GM21529 (cell line): ENCODE results near the gene BICDL2.
"Not testable (repeated sequence)": the region's sequence is repeated elsewhere in the genome, so short reads cannot be mapped to it uniquely, and the experiment has no call there.

Source experiments
- ATAC-seq: cut with Tn5 transposase; IDR thresholded peaks from one replicate; pipeline ENCODE4 v1.9.1; 2021; ENCODE audit not compliant: unreplicated experiment

The BICDL2 gene, protein sequence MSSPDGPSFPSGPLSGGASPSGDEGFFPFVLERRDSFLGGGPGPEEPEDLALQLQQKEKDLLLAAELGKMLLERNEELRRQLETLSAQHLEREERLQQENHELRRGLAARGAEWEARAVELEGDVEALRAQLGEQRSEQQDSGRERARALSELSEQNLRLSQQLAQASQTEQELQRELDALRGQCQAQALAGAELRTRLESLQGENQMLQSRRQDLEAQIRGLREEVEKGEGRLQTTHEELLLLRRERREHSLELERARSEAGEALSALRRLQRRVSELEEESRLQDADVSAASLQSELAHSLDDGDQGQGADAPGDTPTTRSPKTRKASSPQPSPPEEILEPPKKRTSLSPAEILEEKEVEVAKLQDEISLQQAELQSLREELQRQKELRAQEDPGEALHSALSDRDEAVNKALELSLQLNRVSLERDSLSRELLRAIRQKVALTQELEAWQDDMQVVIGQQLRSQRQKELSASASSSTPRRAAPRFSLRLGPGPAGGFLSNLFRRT

DNA sequence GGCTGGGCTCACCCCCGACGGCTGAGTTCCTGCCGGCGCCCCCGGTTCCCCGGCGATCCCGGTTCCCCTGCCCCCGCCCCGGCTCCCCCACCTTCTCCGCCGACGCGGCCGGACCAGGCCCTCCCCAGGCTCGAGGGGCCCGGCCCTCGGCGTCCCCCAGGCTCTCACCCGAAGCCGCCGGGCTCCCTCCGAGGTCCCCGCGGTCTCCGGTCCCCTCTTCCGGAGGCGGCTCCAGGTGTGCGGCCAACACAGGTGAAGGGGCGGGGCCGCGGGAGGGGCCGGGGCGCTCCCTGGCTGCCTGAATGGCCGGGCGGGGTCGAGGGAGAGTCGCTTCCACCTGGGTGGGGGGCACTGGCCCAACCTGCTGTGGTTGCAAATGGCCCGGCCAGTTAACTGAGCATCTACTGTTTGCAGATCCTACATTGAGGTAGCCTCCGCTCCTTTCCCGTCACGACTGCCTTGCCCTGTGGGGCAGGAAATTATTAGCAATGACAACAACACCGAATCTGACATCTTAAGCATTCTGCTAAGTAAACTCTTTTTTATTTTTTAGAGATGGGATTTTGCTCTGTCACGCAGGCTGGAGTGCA is at the start of gene BICDL2:
TSS of gene BICDL2 (minus strand) at position 219 of the 590 bp plus-strand sequence. CDS start 1,448 bp downstream, outside the sequence.
- no peak for ATAC-seq

DNA sequence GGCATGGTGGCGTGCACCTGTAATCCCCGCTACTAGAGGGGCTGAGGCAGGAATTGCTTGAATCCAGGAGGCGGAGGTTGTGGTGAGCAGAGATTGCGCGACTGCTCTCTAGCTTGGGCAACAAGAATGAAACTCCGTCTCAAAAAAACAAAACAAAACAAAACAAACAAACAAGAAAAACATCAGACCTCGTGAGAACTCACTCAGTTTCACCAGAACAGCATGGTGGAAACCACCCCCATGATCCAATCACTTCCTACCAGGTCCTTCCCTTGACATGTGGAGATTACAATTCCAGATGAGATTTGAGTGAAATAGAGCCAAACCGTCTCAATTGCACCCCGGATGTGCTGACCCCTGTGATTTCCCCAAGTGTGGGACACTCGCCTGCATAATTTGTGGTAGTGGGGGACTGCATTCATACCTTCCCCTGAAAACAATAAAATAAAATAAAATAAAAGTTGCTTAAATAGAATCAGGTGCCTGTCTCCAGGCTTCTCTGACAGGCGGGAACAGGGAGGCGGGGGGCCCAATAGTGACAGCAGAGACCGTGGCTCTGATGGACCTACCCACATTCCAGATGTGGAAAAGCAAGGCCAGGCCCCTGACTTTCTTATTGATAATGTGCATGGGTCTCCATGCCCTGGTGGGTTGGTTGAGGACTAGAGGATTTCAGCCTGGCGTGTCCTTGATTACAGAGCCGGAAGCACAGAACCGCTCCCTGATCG is 49.3 kb upstream of the BICDL2 start:
- no peak for ATAC-seq

DNA sequence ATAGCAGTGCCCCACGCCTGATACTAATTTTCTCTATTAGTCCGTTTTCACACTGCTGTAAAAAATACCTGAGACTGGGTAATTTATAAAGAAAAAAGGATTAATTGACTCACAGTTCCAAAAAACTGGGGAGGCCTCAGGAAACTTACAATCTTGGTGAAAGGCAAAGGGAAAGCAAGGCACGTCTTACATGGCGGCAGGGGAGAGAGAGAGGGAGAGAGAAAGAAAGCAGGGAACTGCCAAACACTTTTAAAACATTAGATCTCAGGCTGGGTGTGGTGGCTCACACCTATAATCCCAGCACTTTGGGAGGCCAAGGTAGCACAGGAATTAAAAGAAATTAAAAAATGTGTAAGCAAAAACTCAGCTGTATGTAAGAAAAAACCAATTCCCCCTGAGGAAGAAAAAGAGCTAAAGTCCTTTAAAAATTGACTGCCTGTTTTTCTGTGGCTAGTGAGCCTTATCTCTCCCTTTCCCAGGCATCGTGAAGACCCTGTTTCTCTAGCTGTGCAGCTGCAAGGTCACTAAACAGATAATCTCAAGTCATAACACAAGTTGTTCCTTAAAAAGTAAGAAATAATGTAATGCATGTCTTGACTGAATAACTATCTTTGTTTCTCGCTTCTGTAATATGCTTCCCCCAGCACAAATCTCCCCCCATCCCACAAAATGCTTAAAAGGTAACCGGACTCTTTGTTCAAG is 48.4 kb upstream of the BICDL2 start:
- ATAC-seq: no peak

DNA sequence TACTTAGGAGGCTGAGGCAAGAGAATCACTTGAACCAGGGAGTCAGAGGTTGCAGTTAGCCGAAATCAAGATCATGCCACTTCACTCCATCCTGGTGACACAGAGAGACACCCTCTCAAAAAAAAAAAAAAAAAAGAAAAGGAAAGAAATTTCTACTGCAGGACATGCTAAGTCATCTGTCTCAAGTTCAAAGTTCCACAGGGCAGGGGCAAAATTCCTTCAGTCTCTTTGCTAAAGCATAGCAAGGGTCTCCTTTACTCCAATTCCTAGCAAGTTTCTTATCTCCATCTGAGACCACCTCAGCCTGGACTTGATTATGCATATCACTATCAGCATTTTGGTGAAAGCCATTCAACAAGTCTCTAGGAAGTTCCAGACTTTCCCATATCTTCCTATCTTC is 47.7 kb upstream of the BICDL2 start:
- ATAC-seq: no peak

DNA sequence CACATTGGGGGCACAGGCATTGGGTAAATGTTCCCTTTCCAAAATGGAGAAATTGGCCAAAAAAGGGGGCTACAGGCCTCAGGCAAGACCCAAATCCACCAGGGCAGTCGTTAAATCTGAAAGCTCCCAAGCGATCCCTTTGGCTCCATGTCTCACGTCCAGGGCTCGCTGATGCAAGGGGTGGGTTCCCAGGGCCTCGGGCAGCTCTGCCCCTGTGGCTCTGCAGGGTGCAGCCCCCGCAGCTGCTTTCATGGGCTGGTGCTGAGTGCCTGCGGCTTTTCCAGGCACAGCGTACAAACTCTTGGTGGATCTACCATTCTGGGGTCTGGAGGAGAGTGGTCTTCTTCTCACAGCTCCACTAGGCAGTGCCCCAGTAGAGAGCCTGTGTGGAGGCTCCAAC is 46.7 kb upstream of the BICDL2 start:
- not testable (repeated sequence) for ATAC-seq

DNA sequence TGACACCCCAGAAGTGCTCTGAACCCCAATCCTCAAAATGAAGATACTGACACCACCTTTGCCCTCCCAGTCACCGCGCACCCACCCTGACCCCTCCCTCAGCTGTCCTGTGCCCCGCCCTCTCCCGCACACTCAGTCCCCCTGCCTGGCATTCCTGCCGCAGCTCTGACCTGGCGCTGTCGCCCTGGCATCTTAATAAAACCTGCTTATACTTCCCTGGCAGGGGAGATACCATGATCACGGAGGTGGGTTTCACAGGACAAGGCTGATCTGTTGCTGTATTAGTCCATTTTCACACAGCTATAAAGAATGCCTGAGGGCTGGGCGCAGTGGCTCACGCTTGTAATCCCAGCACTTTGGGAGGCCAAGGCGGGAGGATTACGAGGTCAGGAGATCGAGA is 45.2 kb upstream of the BICDL2 start:
- ATAC-seq: not testable (repeated sequence)

DNA sequence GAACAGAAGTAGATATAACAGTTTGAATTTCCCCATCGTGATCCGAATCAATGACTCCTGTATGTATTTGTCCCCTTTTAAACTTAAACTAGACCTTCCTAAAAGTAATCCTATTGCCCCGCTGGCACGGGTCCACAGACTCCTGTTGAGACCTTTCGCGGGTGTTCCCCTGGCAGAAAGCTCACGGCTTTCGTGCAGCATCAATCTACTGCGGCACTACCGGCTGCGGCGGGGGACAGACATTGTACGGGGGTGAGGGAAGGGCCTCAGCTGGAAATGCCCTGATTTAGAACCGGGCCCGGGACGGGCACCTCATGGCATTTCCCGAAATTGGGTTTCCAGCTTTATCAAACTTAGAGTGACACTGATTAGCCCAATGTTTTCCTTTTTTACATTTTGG is 43.3 kb upstream of the BICDL2 start:
- ATAC-seq: no peak

DNA sequence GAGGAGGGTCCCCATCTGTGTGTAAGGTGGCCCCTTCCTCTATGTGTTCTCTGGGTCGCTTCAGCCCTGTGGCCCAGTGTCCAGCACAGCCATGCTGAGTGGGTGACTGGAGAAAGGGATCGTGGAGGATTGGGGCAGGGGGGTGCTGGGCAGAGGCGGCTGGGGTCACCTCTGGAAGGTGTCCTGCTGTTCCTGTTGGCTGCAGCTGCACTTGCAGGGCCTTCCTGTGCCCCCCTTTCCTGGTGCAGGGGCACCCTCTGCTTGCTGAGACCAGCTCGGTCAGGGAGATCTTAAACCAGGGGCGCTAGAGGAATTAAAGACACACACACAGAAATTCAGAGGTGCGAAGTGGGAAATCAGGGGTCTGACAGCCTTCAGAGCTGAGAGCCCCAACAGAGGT is 39.8 kb upstream of the BICDL2 start:
- no peak for ATAC-seq

DNA sequence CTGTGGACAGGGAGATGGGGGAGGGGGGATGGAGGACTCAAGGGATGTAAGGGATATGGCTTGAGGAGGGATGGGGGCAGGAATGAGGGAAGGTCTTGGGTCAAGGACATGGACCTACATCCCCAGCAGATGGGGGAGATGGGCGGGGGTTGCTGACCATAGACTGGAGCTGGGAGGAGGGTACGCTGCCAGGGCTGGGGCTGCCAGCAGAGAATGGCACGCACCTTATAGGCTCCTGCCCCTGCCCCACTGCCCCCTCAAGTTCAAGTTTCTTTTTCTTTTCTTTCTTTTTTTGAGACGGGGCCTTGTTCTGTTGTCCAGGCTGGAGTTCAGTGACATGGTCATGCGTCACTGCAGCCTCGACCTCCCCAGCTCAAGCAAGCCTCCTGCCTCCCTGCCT is 39.2 kb upstream of the BICDL2 start:
- ATAC-seq: not testable (repeated sequence)

DNA sequence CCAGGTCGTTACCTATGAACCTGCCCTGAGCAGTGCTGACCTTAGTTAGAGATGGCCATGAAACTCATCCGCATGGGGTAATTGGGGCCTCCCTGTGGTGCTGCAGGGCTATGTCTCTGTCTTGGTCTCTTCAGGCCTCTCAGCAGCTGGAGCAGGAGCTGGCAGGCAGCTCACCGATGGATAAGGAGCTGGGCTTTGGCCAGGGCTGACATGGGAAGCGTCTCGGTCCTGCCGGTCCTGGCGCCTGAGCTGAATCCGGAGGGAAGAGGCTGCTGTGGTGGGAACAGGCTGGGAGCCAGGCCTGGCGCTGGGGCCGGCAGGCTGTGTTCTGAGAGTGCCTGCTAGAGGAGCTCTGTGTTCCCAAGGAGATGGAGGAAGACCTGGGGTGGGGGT is 38.8 kb upstream of the BICDL2 start:
- no peak for ATAC-seq

DNA sequence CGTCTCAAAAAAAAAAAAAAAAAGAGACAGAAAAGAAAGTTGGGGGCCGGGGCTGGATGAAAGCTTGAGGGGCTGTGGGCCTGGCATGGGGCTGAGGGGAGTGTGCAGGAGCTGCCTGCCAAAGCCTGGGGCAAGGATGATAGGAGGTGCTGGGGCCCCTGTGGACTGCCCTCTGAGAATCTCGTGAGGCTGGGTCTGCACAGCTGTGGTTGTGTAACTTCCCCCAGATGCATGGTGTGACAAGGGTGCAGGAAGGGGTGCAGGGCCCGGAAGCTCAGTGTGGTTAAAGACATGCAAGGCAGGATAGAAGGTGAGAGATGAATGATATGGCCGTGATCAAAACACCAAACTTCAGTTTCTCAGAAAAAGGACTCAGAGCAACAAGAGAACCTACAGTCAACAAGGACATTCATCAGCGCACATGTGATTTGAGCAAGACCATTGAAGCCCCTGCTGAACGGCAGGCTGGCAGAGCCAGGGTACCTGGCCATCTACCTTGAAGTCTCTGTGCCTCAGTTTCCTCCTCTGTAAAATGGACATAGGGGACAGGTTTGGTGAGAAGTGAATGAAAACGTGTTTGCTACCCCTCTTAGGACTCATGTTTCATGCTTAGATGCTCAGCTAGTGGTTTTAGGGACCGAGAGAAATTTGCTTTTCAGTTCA is 38.2 kb upstream of the BICDL2 start:
- peak; percentile 61 for ATAC-seq

DNA sequence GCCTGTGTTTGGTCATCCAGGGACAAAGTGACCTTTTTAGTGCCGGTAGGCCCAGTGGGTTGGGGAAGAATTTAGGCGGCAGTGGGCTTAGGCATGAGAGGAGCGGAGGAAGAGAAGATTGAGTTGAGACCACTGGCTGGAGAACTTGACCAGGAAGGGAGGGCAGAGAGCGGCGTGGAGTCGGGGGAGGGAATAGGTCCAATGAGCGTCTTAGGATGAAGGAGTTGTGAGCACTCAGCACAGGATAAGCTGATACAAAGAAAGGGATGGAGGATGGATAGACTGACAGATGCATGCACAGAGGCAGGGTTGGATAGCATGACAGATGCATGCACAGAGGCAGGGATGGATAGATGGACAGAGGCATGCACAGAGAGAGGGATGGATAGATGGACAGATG is 36.7 kb upstream of the BICDL2 start:
- ATAC-seq: no peak

DNA sequence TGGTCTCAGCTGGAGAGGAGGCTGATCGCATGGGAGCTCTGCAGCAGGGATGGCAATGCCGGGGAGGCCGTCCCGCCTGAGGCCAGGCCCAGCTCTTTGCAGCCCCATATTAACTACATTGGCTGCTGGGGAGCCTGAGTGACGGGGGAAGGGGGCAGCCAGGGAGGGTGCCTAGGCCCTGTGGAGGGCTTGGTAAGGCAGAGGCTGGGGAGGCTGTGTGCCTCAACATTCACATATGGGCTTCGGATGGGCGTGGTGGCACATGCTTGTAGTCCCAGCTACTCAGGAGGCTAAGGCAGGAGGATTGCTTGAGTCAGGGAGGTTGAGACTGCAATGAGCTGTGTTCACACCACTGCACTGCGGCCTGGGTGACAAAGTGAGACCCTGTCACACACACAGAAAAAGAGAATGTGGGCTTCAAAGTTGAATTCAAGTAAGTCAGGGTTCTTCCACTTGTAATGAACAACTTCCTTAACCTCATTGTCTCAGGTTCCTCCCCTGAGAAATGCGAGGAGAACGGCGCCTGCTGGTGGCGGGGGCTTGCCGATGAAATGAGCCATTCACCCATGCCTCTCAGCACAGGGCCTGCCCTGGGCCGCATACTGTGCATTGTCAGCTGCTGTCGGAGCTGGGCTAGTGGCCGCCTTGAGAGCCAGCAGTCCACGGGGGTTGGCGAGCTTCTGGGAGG is 36.0 kb upstream of the BICDL2 start:
- not testable (repeated sequence) for ATAC-seq

DNA sequence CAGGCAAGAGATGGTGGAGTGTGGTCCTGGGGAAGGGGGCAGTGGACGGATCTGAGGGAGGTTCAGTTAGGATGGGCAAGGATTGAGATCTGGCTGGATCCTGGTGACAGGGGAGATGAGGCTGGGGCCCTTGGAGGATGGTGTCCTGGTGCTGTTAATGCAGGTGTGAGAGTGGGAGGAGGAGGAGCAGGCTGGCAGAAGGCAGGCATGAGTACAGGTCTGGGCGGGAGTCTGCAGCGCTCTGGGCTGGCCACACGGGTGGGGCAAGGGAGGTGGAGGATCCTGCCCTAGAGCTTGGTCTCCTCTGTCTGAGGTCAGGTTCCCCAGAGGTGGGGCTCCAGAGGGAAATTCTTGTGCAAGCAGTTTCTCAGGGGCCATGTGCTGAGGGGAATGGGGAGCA is 35.4 kb upstream of the BICDL2 start:
- not testable (repeated sequence) for ATAC-seq

DNA sequence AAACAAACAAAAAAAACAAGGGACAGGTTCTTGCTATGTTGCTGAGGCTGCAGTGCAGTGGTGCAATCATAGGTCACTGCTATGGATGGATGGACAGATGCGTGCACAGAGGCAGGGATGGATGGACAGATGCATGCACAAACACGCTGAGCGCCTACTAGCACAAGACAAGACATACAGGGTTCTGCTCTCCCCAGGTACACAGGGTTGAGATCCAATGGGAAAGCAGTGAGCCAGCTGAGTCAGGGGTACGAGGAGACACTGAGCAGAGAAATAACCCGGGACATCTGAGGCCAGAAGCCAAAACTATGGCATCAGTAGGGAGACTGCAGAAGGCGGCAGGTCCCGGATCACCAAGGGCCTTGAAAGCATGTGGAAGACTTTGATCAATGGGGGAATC is 34.9 kb upstream of the BICDL2 start:
- ATAC-seq: no peak

DNA sequence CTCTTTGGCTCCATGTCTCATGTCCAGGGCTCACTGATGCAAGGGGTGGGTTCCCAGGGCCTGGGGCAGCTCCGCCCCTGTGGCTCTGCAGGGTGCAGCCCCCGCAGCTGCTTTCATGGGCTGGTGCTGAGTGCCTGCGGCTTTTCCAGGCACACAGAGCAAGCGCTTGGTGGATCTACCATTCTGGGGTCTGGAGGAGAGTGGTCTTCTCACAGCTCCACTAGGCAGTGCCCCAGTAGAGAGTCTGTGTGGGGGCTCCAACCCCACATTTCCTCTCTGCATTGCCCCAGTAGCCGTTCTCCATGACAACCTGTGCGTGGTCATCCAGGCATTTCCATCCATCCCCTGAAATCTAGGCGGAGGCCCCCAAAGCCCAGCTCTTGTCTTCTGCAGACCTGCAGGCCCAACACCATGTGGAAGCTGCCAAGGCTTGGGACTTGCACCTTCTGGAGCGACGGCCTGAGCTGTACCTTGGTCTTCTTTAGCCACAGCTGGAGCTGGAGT is 33.9 kb upstream of the BICDL2 start:
- no peak for ATAC-seq

DNA sequence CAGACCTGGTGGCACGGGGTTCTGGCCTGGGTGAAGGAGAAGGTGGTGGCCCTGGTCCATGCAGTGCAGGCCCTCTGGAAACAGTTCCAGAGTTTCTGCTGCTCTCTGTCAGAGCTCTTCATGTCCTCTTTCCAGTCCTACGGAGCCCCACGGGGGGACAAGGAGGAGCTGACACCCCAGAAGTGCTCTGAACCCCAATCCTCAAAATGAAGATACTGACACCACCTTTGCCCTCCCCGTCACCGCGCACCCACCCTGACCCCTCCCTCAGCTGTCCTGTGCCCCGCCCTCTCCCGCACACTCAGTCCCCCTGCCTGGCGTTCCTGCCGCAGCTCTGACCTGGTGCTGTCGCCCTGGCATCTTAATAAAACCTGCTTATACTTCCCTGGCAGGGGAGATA is 32.4 kb upstream of the BICDL2 start:
- not testable (repeated sequence) for ATAC-seq

DNA sequence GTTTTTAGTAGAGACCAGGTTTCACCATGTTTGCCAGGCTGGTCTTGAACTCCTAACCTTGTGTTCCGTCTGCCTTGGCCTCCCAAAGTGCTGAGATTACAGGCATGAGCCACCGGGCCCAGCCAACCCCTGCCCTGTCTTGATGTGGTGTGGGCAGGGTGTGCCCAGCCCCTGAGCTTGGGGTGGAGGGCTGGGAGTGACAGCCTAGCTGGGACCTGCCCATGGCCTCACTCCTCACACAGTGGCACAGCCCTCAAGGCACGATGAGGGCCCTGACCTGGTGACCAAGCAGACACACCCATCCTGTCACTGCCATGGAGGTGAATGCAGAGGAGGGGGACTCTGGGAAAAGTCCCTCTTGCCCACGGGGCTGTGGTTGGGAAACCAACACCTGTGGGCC is 31.7 kb upstream of the BICDL2 start:
- ATAC-seq: no peak

DNA sequence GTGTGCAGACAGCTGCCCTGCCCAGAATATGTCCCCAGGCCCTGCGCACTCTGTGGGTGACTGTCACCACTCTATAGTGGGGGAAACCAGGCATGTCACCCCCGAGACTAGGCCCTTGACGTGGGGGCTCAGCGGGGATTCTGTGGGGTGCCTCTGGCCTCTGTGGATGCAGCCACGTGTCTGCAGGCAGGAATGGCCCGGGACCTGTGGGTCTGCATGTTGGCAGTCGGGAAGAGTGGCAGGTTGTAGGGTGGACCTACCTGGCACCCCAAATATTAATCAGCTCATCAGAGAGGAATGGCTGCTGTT is 29.6 kb upstream of the BICDL2 start:
- no peak for ATAC-seq
